ENCODE measurements around the gene POLDIP2.

GRCh38 chr17:28318759-28319597, 38.3 kb downstream of the POLDIP2 start, which contains the start of gene TMEM97:
- TF ChIP-seq CTCF (IDR thresholded peaks at IDR 0.05) (peak in 3 of 6 experiments; percentile 13 to 21 (median 14)), POLR2A (IDR thresholded peaks at IDR 0.05) (no peak)
